Neural progenitor cell (in vitro differentiated cells): Measurements from ENCODE around the gene DTNBP1. TPM values are rescaled to one million over a fixed set of nuclear protein-coding genes. Genes with fewer than 3 reads are reported as not detected.

Experiments
- DNase-seq: peaks from one replicate; pipeline ENCODE4 v3.0.0-alpha.2; 2016; ENCODE audit warnings: low spot score
- H2AFZ ChIP-seq: fragments of 200-600 bp; sonication (generic); replicated peaks from 2 replicates; pipeline ENCODE4 v1.6.1; 2016; ENCODE audit warnings: antibody characterized with exemption
- H3F3A ChIP-seq: fragments of 200-600 bp; sonication (generic); 2 replicates; pipeline ENCODE4 v1.6.1; 2016; ENCODE audit warnings: antibody characterized with exemption, low read depth
- H3K27ac ChIP-seq: fragments of 200-600 bp; sonication (generic); 2 replicates; pipeline ENCODE4 v1.5.1; 2016; ENCODE audit warnings: mild to moderate bottlenecking
- H3K27me3 ChIP-seq: fragments of 200-600 bp; sonication (generic); 2 replicates; pipeline ENCODE4 v1.6.1; 2016; ENCODE audit warnings: mild to moderate bottlenecking, moderate library complexity
- H3K36me3 ChIP-seq: fragments of 200-600 bp; sonication (generic); 2 replicates; pipeline ENCODE4 v1.5.1; 2016
- H3K4me1 ChIP-seq: fragments of 200-600 bp; sonication (generic); 2 replicates; pipeline ENCODE4 v1.6.1; 2016; ENCODE audit warnings: mixed run types
- H3K4me2 ChIP-seq: fragments of 200-600 bp; sonication (generic); 2 replicates; pipeline ENCODE4 v1.6.1; 2016
- H3K4me3 ChIP-seq: fragments of 200-600 bp; sonication (generic); 2 replicates; pipeline ENCODE4 v1.5.1; 2016
- H3K79me2 ChIP-seq: fragments of 200-600 bp; sonication (generic); 2 replicates; pipeline ENCODE4 v1.6.1; 2016; ENCODE audit warnings: low read depth
- H3K9ac ChIP-seq: fragments of 200-600 bp; sonication (generic); 2 replicates; pipeline ENCODE4 v1.6.1; 2016
- H3K9me3 ChIP-seq: fragments of 200-600 bp; sonication (generic); 2 replicates; pipeline ENCODE4 v1.5.1; 2016; ENCODE audit warnings: low read depth
- H4K20me1 ChIP-seq: fragments of 200-600 bp; sonication (generic); 2 replicates; pipeline ENCODE4 v1.6.1; 2016; ENCODE audit warnings: low read depth
- H3K27ac Mint-ChIP-seq: 3 replicates; pipeline ENCODE4 v1.8.0; 2021; ENCODE audit warnings: mixed read lengths
- H3K27me3 Mint-ChIP-seq: 2 replicates; pipeline ENCODE4 v1.8.0; 2022; ENCODE audit warnings: low read depth, mild to moderate bottlenecking, inconsistent platforms, moderate library complexity, mixed read lengths; ENCODE audit not compliant: insufficient read depth
- H3K36me3 Mint-ChIP-seq: 3 replicates; pipeline ENCODE4 v1.8.0; 2021; ENCODE audit warnings: mixed read lengths
- H3K4me1 Mint-ChIP-seq: 3 replicates; pipeline ENCODE4 v1.8.0; 2021; ENCODE audit warnings: mixed read lengths
- H3K4me3 Mint-ChIP-seq: 3 replicates; pipeline ENCODE4 v1.8.0; 2021; ENCODE audit warnings: mild to moderate bottlenecking, moderate library complexity, mixed read lengths
- H3K9me3 Mint-ChIP-seq: 3 replicates; pipeline ENCODE4 v1.8.0; 2020; ENCODE audit warnings: mixed read lengths
- EZH2 ChIP-seq: fragments of 200-600 bp; sonication (generic); IDR thresholded peaks from 2 replicates; pipeline ENCODE4 v1.6.1; 2017; ENCODE audit warnings: antibody characterized with exemption, mild to moderate bottlenecking, moderate library complexity
- EZH2phosphoT487 ChIP-seq: fragments of 200-600 bp; sonication (generic); IDR thresholded peaks from 2 replicates; pipeline ENCODE4 v1.6.1; 2017; ENCODE audit warnings: antibody characterized with exemption
- total RNA-seq: library from RNA; depleted of rRNA; stranded (reverse); fragments of >200 nt; gene quantifications from 2 replicates; pipeline ENCODE4 v1.2.3, GENCODE V29; 2015; ENCODE audit warnings: low replicate concordance
- TF ChIP-seq, protein P1 (sequence below): fragments of 200-600 bp; sonication (generic); IDR thresholded peaks from 2 replicates; pipeline ENCODE4 v1.5.1; 2017; ENCODE audit warnings: antibody characterized with exemption, mild to moderate bottlenecking

DTNBP1 gene
- total RNA-seq, 1 donor from 2014 or later = 4.5 TPM

DNA sequence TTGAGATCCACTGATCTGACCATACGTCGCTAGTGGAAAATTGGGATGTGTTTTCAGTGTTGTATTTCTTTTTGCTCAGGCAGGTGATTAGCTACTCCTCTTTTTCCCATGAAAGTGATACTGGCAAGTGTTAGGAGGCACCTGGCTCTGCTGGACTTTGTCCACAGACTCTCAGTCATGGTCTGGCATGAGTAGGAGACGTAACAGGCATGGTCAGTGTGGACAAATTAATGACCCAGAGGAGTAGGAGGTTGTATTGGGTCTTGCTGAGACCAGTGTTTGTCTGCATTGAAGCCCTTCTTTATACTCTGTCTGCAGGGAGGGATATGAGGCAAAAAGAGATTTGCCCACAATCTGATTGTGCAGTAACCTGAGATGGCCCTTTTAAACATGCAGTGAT, 178.7 kb downstream of the DTNBP1 start:
- H3K27me3 ChIP-seq = no peaks in the 10 kb centered on the region
- Mint-ChIP-seq H3K36me3 (peaks cover 22% of the 10 kb centered on the region), H3K4me3 (no peak overlapping the region), H3K4me1 (peaks cover 15% of the 10 kb centered on the region), H3K27me3 (no peaks in the 10 kb centered on the region), H3K27ac (no peak overlapping the region), H3K9me3 (no peaks in the 10 kb centered on the region)
- H3K79me2 ChIP-seq = peaks cover 62% of the 10 kb centered on the region
- H3F3A ChIP-seq = no peaks in the 10 kb centered on the region
- H3K4me3 ChIP-seq = no peak overlapping the region
- no peak overlapping the region for H3K9ac ChIP-seq
- H3K4me1 ChIP-seq = peaks cover 16% of the 10 kb centered on the region
- DNase-seq = no peak
- H2AFZ ChIP-seq = no peak overlapping the region
- no peak for TF ChIP-seq EZH2phosphoT487
- TF ChIP-seq, protein P1, sequence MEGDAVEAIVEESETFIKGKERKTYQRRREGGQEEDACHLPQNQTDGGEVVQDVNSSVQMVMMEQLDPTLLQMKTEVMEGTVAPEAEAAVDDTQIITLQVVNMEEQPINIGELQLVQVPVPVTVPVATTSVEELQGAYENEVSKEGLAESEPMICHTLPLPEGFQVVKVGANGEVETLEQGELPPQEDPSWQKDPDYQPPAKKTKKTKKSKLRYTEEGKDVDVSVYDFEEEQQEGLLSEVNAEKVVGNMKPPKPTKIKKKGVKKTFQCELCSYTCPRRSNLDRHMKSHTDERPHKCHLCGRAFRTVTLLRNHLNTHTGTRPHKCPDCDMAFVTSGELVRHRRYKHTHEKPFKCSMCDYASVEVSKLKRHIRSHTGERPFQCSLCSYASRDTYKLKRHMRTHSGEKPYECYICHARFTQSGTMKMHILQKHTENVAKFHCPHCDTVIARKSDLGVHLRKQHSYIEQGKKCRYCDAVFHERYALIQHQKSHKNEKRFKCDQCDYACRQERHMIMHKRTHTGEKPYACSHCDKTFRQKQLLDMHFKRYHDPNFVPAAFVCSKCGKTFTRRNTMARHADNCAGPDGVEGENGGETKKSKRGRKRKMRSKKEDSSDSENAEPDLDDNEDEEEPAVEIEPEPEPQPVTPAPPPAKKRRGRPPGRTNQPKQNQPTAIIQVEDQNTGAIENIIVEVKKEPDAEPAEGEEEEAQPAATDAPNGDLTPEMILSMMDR = no peak
- TF ChIP-seq EZH2 = no peak
- H4K20me1 ChIP-seq = peaks cover 28% of the 10 kb centered on the region
- H3K36me3 ChIP-seq = no peaks in the 10 kb centered on the region
- H3K27ac ChIP-seq = no peak overlapping the region
- no peaks in the 10 kb centered on the region for H3K9me3 ChIP-seq
- H3K4me2 ChIP-seq = no peak overlapping the region

DNA sequence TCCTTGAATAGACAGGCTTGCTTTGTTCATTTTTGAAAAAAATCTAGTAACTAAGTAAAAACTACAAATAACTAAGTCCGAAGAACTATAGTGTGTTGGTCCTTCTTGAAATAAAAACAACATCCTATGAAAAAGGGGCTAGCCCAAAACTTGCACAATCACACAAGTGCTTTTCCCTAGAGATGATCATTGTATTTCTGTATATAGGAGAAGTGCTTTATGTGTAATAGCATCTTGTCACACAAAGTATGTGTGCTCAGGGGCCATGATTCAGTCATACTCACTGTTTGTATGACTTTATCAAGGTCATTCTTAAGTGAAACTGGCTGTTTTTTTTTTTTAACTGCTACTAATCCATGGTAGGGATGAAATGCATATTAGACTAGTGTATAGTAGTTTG, 179.8 kb downstream of the DTNBP1 start:
- H3K36me3 Mint-ChIP-seq = peaks cover 23% of the 10 kb centered on the region
- no peaks in the 10 kb centered on the region for H3K9me3 Mint-ChIP-seq
- Histone ChIP-seq H4K20me1 (peaks cover 29% of the 10 kb centered on the region), H3K27me3 (no peaks in the 10 kb centered on the region), H3K4me1 (peaks cover 16% of the 10 kb centered on the region), H3K4me3 (no peak overlapping the region), H3K36me3 (no peaks in the 10 kb centered on the region), H3F3A (no peaks in the 10 kb centered on the region), H2AFZ (no peak overlapping the region), H3K4me2 (no peak overlapping the region), H3K9ac (no peak overlapping the region), H3K27ac (no peak overlapping the region), H3K79me2 (peaks cover 73% of the 10 kb centered on the region), H3K9me3 (no peaks in the 10 kb centered on the region)
- TF ChIP-seq EZH2 (no peak), EZH2phosphoT487 (no peak)
- no peak overlapping the region for H3K4me3 Mint-ChIP-seq
- peaks cover 15% of the 10 kb centered on the region for H3K4me1 Mint-ChIP-seq
- no peak for DNase-seq
- no peaks in the 10 kb centered on the region for H3K27me3 Mint-ChIP-seq
- H3K27ac Mint-ChIP-seq = no peak overlapping the region

DNA sequence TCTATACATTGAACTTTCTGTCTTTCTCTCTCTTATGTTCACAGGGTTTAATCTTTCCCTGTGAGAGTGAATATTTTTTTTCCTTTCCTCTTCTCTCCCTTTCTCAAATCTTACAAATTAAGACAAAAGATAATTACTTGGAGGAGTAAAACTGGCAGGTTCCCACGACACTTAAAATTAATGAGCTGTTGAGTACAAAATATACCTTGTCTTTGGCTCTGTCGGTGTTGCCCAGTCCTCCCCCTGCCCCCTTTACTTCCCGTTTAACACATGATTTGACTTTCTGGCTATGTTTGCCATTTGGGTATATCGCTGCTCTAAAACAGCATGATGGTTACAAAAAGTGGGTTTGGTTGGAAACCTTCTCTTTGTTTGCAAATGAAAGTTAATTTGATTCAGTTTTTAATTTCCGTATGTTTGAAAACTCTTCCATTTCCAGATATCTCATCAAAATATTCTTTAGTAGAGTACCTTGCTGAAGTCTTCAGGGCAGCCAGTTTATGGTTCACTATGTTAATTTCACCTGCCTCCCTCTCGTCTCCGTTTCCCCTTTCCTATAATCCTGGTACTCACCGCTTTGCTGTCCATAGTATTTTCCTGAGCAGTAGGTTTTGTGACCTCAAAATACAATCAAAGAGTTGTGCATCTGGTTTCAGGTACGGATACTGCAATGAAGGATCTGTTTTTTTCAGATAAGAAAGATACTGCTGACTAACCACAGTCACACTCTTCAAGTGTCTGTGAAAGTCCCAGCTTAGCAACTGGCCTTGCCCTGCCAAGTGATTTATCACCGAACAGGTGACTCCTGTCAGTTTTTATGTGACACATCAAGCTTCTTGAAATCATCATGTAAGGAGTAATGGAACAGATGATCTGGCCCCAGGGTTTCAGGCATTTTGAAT, 181.2 kb downstream of the DTNBP1 start:
- Mint-ChIP-seq H3K9me3 (peaks cover 3% of the 10 kb centered on the region), H3K27ac (no peak overlapping the region), H3K36me3 (peaks cover 30% of the 10 kb centered on the region), H3K4me1 (peaks cover 17% of the 10 kb centered on the region), H3K27me3 (peaks cover 2% of the 10 kb centered on the region), H3K4me3 (no peak overlapping the region)
- Histone ChIP-seq H3F3A (no peaks in the 10 kb centered on the region), H3K36me3 (no peaks in the 10 kb centered on the region), H4K20me1 (peaks cover 29% of the 10 kb centered on the region), H3K79me2 (peaks cover 87% of the 10 kb centered on the region), H3K9me3 (no peaks in the 10 kb centered on the region), H3K4me1 (peaks cover 16% of the 10 kb centered on the region), H3K9ac (no peak overlapping the region), H3K27ac (no peak overlapping the region), H3K27me3 (no peaks in the 10 kb centered on the region), H3K4me3 (no peak overlapping the region), H2AFZ (no peak overlapping the region), H3K4me2 (no peak overlapping the region)
- TF ChIP-seq EZH2 = no peak
- no peak for DNase-seq

DNA sequence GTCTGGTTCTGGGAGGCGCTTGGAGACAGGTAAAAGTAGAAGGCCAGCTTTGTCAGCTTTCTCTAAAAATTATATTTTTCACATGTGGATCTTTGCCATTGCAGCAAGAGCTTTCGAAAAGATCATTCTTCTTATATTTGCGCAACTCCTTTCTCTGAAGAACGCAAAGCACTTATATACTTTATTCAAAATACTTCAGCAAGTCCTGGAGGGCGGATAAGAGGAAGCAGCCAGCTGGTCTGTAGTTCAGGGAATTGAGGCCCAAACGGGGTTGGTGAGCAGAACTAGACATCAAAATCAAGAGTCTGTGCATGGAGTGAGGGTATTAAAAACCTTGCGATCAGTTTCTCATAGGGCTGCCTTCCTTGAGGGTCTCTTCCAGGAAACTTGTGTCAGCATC, 182.3 kb downstream of the DTNBP1 start:
- H3K4me1 Mint-ChIP-seq = peaks cover 19% of the 10 kb centered on the region

More for the DNA sequence above, 182.3 kb downstream of the DTNBP1 start:
- H2AFZ ChIP-seq = no peak overlapping the region
- Mint-ChIP-seq H3K27ac (no peak overlapping the region), H3K9me3 (peaks cover 3% of the 10 kb centered on the region), H3K4me3 (no peak overlapping the region), H3K36me3 (peaks cover 35% of the 10 kb centered on the region), H3K27me3 (peaks cover 2% of the 10 kb centered on the region)
- H3K27ac ChIP-seq = no peak overlapping the region
- no peaks in the 10 kb centered on the region for H3F3A ChIP-seq
- H3K36me3 ChIP-seq = no peaks in the 10 kb centered on the region
- TF ChIP-seq EZH2 (no peak), EZH2phosphoT487 (no peak)
- TF ChIP-seq, protein P1 = no peak
- H4K20me1 ChIP-seq = peaks cover 29% of the 10 kb centered on the region
- peaks cover 16% of the 10 kb centered on the region for H3K4me1 ChIP-seq
- H3K9ac ChIP-seq = no peak overlapping the region
- no peaks in the 10 kb centered on the region for H3K9me3 ChIP-seq
- no peak overlapping the region for H3K4me3 ChIP-seq
- no peak overlapping the region for H3K4me2 ChIP-seq
- peaks cover 93% of the 10 kb centered on the region for H3K79me2 ChIP-seq
- no peak for DNase-seq
- H3K27me3 ChIP-seq = no peaks in the 10 kb centered on the region
